WTC11 (cell line): Measurements from ENCODE around the gene MFF.

Source experiments
- RELA ChIP-seq: sonication (generic); formaldehyde crosslinking; IDR thresholded peaks from 2 replicates; pipeline ENCODE4 v1.8.1; 2022; ENCODE audit warnings: missing genetic modification reagents, mild to moderate bottlenecking, borderline replicate concordance
- TF ChIP-seq, protein P1 (sequence below): fragments of 200-600 bp; IDR thresholded peaks from 2 replicates; pipeline ENCODE4 v1.8.0; 2022; ENCODE audit warnings: antibody characterized with exemption
- TF ChIP-seq, protein P2 (sequence below): sonication (generic); formaldehyde crosslinking; IDR thresholded peaks from 2 replicates; pipeline ENCODE4 v1.8.0; 2023; ENCODE audit warnings: mild to moderate bottlenecking, missing genetic modification reagents

DNA sequence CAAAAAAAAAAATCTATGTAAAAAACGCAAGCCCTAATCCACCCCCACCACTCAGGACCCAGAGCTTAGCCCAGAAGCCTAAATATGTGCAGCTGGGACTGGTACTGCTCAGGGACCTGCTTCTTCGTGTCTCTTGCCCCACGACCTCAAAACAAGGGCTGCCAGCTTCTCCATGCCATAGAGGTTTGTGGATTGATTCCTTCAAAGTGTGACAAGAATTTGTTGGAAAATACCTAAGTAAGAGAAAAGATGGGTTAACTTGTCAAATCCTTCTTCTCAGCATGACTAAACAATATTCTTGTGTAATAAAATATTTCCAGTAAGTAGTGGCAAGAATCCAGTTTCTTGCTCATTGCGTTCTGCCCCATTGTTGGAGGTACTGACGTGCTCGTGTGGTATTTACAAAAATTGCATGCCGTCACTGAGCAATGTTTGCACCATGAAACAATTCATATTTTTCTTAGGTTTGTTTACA, 63.5 kb downstream of the MFF start:
- TF ChIP-seq RELA (CRISPR knock-in tag), result no peak
- TF ChIP-seq, protein P1, sequence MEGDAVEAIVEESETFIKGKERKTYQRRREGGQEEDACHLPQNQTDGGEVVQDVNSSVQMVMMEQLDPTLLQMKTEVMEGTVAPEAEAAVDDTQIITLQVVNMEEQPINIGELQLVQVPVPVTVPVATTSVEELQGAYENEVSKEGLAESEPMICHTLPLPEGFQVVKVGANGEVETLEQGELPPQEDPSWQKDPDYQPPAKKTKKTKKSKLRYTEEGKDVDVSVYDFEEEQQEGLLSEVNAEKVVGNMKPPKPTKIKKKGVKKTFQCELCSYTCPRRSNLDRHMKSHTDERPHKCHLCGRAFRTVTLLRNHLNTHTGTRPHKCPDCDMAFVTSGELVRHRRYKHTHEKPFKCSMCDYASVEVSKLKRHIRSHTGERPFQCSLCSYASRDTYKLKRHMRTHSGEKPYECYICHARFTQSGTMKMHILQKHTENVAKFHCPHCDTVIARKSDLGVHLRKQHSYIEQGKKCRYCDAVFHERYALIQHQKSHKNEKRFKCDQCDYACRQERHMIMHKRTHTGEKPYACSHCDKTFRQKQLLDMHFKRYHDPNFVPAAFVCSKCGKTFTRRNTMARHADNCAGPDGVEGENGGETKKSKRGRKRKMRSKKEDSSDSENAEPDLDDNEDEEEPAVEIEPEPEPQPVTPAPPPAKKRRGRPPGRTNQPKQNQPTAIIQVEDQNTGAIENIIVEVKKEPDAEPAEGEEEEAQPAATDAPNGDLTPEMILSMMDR, result no peak
- TF ChIP-seq, protein P2, sequence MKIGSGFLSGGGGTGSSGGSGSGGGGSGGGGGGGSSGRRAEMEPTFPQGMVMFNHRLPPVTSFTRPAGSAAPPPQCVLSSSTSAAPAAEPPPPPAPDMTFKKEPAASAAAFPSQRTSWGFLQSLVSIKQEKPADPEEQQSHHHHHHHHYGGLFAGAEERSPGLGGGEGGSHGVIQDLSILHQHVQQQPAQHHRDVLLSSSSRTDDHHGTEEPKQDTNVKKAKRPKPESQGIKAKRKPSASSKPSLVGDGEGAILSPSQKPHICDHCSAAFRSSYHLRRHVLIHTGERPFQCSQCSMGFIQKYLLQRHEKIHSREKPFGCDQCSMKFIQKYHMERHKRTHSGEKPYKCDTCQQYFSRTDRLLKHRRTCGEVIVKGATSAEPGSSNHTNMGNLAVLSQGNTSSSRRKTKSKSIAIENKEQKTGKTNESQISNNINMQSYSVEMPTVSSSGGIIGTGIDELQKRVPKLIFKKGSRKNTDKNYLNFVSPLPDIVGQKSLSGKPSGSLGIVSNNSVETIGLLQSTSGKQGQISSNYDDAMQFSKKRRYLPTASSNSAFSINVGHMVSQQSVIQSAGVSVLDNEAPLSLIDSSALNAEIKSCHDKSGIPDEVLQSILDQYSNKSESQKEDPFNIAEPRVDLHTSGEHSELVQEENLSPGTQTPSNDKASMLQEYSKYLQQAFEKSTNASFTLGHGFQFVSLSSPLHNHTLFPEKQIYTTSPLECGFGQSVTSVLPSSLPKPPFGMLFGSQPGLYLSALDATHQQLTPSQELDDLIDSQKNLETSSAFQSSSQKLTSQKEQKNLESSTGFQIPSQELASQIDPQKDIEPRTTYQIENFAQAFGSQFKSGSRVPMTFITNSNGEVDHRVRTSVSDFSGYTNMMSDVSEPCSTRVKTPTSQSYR (CRISPR knock-in tag), result no peak
